ENCODE results near the gene ZNF607. TPM values are rescaled to one million over a fixed set of nuclear protein-coding genes. Genes with fewer than 3 reads are reported as not detected.
A peak's percentile ranks its signal among the peaks of the same experiment; 100 is the strongest.
"Not testable (repeated sequence)": the region's sequence is repeated elsewhere in the genome, so short reads cannot be mapped to it uniquely, and the experiment has no call there.

ZNF607 gene
- polyA plus RNA-seq (ENCODE audit: insufficient read length): 4.9 TPM

DNA sequence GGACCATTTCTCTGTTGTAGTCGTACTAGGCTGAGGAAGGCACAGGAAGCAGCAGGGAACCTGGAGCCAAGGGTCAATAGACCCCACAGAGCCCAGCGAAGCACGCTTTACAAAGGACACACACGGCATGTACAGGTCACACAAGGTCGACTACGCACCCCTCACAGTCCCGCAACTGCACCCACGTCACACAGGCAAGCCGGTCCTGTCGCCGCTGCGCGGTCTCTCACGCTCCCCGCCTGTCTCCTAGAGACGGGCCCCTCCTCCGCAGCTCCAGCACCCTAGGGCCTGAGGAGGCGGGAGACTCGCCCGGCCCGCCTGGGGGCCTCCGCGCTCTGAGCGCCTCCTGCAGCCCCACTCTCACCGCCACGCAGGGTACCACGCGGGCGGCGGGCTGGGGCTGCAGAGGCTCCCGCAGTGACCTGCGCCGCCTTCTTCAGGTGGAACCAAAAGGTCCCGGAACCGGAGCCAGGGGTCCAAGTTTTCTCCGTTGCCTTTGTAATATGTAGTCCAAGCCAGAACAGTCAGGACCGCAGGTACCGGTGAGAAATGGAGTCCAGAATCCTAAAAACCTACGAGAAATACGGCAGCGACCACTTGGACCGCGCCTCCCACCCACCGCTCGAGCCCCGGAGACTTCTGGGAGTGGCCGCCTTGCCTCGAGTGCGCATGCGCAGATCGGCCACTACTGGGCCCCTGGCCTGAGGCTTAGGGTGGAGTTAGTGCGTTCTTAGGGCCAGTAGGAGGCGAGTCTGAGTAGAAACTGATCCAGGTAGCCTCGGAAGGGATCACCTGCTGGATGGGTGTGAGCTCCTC, at the start of gene ZNF607:
TSS of gene ZNF607 (minus strand) at position 651 of the 816 bp plus-strand sequence. CDS start 8,143 bp downstream, outside the sequence.
- DNase-seq (ENCODE audit: low read depth): peak; percentile 83

DNA sequence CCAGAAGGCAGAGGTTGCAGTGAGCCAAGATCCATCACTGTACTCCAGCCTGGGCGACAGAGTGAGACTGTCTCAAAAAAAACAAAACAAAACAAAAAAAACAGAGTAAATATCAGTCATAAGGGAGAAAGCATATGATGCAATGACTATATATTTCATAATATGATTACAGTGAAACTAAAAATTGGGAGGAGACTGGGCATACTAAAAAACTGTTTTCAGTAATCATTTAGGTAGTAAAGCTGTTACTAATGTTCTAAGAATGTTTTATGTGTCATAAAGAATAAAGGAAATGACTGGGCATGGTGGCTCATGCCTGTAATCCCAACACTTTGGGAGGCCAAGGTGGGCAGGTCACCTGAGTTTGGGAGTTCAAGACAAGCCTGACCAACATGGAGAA, 43.9 kb upstream of the ZNF607 start:
- no peak for DNase-seq (ENCODE audit: low read depth)

DNA sequence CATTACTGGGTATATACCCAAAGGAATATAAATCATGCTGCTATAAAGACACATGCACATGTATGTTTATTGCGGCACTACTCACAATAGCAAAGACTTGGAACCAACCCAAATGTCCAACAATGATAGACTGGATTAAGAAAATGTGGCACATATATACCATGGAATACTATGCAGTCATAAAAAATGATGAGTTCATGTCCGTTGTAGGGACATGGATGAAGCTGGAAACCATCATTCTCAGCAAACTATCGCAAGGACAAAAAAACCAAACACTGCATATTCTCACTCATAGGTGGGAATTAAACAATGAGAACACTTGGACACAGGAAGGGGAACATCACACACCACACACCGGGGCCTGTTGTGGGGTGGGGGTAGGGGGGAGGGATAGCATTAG, 38.1 kb upstream of the ZNF607 start:
- DNase-seq (ENCODE audit: low read depth): not testable (repeated sequence)

DNA sequence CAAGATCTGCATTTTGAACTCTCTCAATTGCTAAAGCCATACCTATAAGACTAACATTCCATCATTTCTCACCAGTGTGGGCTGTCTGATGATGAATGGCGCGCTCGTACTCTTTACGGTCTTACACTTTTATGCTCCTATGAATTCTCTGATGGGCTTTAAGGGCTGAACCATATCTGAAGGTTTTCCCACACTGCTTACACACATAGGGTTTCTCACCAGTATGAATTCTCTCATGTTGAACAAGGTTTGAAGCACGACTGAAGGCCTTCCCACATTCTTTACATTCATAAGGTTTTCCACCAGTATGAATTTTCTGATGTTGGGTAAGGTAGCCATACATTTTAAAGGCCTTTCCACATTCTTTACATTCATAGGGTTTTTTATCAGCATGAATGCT, 18.8 kb upstream of the ZNF607 start:
- no peak for DNase-seq (ENCODE audit: low read depth)

DNA sequence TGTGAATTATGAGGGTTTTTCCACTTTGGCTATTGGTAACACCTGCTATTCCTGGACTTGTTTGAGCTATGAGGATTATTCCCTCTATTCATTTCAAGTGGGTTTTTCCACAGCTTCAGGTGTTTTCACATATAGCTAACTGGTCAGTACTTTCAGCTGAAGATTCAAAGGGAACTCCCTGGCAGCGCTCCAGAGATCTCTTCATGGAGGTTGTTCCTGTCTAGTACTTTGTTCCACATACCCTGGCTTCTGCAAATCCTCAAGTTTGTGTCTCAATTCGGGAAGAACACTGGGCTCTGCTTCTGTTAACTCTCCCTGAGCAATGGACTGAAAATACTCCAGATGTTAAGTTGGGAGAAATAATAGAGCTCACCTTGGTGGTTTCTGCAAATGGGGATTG, 5.6 kb upstream of the ZNF607 start:
- no peak for DNase-seq (ENCODE audit: low read depth)

GRCh38 chr19:37719927-37720265, 335 bp upstream of the ZNF607 start:
- DNase-seq (ENCODE audit: low read depth): no peak

- DNase-seq (ENCODE audit: low read depth): no peak
Observed at GRCh38 chr19:37718304-37718703, 1.3 kb downstream of the ZNF607 start.

DNA sequence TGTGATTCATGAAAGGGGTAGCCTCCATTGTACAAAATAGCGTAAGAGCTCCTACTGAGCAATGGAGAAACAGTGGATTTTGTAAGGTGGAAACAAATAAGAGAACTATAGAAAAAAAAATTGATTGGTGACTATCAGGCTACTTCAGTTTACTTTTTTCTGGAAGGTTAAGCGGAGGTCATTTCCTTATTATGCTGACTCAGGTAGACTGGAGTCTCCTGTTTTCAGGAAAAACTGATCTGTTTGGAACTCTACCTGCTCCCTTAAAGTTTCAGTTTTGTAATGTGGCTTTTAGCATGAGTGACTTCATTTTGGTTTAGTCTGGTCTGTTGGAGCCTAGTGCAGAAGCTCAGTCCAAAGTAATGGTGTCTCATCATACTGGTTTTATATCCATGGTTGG, 3.4 kb downstream of the ZNF607 start:
- DNase-seq (ENCODE audit: low read depth): no peak

DNA sequence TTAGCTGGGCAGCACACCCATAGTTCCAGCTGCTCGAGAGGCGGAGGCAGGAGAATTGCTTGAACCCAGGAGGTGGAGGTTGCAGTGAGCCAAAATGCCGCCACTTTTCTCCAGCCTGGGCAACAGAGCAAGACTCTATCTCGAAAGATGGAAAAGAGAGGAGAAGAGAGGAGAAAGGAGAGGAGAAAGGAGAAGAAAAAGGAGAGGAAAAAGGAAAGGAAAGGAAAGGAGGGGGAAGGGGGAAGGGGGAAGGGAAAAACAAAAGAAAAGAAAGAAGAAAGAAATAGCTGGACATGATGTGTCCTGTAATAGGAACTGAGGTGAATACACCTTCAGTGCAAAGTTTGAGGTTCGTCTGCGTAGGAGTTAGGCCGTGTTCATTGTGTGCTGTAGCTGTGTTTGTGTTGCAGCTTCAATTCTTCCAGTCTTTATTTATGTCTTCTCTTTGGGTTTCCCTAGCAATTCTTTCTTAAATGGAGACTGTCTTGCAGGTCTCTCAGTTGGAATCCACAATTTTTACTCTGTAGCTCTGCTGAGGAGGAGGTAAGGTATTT, 13.4 kb downstream of the ZNF607 start:
- DNase-seq (ENCODE audit: low read depth): no peak

- DNase-seq (ENCODE audit: low read depth): no peak
Observed at GRCh38 chr19:37699057-37699456, 20.5 kb downstream of the ZNF607 start.

- DNase-seq (ENCODE audit: low read depth): no peak
Observed at GRCh38 chr19:37698216-37698615, 21.3 kb downstream of the ZNF607 start.

DNA sequence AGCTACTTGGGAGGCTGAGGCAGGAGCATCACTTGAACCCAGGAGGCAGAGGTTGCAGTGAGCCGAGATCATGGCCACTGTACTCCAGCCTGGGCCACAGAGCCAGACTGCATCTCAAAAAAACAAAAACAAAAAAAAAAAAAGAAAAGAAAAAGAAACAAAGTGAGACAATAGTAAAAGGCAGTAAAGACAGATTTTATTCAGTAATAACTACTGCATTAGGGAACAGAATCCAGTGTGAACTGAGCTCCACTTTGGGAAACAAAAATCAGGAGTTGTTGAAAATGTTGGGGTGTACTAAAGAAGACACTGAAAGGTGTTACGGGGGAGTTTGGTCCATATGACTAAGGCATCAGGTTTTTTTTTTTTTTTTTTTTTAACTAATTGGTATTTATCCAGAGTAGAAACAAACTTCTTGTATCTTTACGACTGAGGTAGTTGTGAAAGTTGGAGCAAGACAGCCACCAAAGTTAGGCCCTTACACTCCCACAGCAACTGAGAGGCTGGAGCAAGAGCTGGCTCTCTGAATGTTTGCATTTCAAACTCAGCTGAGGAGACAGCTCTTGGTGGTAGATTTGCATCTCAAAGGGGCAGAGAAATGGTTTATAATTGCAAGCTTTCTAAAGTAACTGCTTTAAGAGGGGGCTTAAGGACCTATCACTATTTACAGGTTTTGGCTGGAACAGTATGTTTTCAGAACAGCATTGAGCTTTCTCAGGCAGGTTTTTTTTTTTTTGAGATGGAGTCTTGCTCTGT, 24.2 kb downstream of the ZNF607 start:
- DNase-seq (ENCODE audit: low read depth): no peak

GRCh38 chr19:37692956-37693620, 26.5 kb downstream of the ZNF607 start:
- DNase-seq (ENCODE audit: low read depth): no peak

- DNase-seq (ENCODE audit: low read depth): peak; percentile 71
Observed at GRCh38 chr19:37691881-37692504, 27.6 kb downstream of the ZNF607 start.

GRCh38 chr19:37683520-37683919, 36.0 kb downstream of the ZNF607 start:
- no peak for DNase-seq (ENCODE audit: low read depth)

GRCh38 chr19:37669450-37669914, 50.1 kb downstream of the ZNF607 start:
- DNase-seq (ENCODE audit: low read depth): no peak

DNA sequence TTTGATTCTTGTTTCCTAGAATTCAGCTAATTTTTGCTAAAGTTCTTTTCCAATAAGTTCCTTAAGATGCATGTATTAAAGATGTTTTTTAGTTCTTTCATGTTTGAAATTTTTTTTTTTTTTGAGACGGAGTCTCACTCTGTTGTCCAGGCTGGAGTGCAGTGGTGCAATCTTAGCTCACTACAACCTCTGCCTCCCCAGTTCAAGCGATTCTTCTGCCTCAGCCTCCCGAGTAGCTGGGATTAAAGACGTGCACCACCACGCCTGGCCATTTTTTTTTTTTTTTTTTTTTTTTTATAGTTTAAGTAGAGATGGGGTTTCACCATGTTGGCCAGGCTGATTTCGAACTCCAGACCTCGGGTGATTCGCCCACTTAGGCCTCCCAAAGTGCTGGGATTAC, 62.4 kb downstream of the ZNF607 start:
- not testable (repeated sequence) for DNase-seq (ENCODE audit: low read depth)

DNA sequence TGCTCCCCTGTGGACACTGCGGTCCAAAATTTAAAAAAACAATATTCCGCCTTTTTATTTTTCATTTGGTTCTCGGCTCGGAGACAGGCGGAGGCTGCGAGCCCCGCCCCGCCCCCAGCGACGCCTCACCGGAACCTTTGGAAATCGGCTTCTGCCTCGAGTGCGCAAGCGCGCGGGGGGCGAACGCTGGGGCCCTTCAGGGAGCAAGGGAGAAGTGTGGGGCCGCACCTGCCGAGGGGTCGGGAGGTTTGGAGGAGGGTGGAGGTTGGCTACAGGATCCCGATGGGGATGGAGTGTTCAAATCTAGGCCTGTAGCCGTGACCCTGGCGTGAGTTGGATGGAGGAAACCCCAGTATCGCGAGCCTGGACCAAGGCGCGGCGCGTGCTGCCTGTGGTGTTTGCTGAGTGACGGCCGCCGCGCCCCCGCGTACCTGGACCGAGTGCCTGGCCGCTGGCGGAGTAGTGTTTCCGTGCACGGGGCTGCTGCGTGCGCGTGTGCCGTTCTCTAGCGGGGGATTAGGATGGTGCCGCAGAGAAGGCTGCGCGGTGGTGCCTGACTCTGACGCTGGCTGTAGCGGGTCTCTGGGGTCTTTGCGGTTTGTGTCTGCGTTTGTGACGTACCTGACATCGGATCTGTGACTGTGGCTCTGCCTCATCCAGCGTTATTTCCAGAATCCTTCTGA, 63.7 kb downstream of the ZNF607 start:
- peak; percentile 41 for DNase-seq (ENCODE audit: low read depth)

- peak; percentile 41 for DNase-seq (ENCODE audit: low read depth)
Observed at GRCh38 chr19:37655301-37655688, 64.3 kb downstream of the ZNF607 start, which contains the start of gene ZFP30. TSS of gene ZFP30 (minus strand) at chr19:37655465. CDS start at chr19:37647822, 7,643 bp downstream.

DNA sequence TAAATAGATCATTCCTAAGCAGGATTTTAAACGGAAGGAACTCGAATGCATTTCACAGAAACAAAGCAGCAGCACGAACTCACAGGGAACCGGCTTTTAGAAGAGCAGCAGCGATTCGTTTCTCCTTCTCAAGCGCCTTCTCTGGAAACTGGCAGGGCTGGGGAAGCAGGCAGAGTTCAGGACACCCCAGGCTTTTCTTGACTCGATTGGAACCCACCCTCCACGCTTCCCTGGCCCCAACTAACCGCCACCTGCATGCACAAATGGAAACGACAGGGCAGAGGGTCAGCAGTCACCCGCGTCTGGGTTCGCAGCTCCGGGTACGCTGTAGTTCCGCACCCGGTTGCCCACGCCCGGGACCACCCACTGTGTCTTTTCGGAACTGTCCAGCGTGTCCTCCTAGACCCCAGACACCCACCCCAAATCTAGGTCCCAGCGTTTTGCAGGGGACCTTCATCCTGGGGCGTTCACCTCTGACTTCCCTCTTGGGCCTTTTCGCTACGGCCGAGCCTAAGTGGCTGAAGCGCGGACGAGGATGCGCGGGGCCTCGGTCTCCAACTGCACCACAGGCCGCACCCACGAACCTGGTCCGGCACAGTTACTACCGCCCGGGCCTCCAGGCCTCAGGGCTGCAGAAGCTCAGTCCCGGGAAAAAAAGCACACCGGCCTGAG, 64.8 kb downstream of the ZNF607 start:
- DNase-seq (ENCODE audit: low read depth): no peak
